ENCODE data around the gene RCBTB2.

- TF ChIP-seq POLR2A (IDR thresholded peaks at IDR 0.05) = no peak
- TF ChIP-seq CTCF (IDR thresholded peaks at IDR 0.05) = no peak
Measured at GRCh38 chr13:48561466-48562235, 28.8 kb upstream of the RCBTB2 start.

Measured in testis (tissue), 2 donors.